Stimulated activated naive CD8-positive, alpha-beta T cell treated with anti-CD3 and anti-CD28 coated beads, Interleukin-15, amount 100 ng/mL, for 72 hours (primary cell): ENCODE measurements around the gene RAD52.
A peak's percentile ranks its signal among the peaks of the same experiment; 100 is the strongest.
"Not testable (repeated sequence)": the region's sequence is repeated elsewhere in the genome, so short reads cannot be mapped to it uniquely, and the experiment has no call there.

Source experiments
- ATAC-seq: fragments of 150-1000 bp; cut with Tn5 transposase; 2 replicates; pipeline ENCODE4 v1.10.0; 2021; ENCODE audit warnings: mild to moderate bottlenecking, moderate library complexity
- DNase-seq, 2 donors: peaks; one replicate each; pipeline ENCODE4 v3.0.0; 2021 to 2022
- H3K27ac Mint-ChIP-seq, 2 donors: one replicate each; pipeline ENCODE4 v1.8.0; 2022; ENCODE audit warnings: mild to moderate bottlenecking in 2 of 2, mixed read lengths in 2 of 2, moderate library complexity in 2 of 2
- H3K27me3 Mint-ChIP-seq: one replicate; pipeline ENCODE4 v1.8.0; 2022; ENCODE audit warnings: mixed read lengths
- H3K4me1 Mint-ChIP-seq: one replicate; pipeline ENCODE4 v1.8.0; 2022; ENCODE audit warnings: mild to moderate bottlenecking, mixed read lengths
- H3K4me3 Mint-ChIP-seq, 2 donors: one replicate each; pipeline ENCODE4 v1.8.0; 2022; ENCODE audit warnings: mild to moderate bottlenecking in 2 of 2, mixed read lengths in 2 of 2, moderate library complexity in 1 of 2
- H3K9me3 Mint-ChIP-seq, 2 donors: one replicate each; pipeline ENCODE4 v1.8.0; 2022; ENCODE audit warnings: mixed read lengths in 2 of 2

RAD52 gene

GRCh38 chr12:943051-943450, 6.4 kb downstream of the RAD52 start:
- DNase-seq (no peak), ATAC-seq (no peak)
- peaks cover 43% of the 10 kb centered on the region for H3K4me1 Mint-ChIP-seq
- H3K27me3 Mint-ChIP-seq: no peaks in the 10 kb centered on the region
- H3K9me3 Mint-ChIP-seq: no peaks in the 10 kb centered on the region
- H3K27ac Mint-ChIP-seq: no peak overlapping the region
- no peak overlapping the region for H3K4me3 Mint-ChIP-seq

- Mint-ChIP-seq H3K4me3 (no peak overlapping the region), H3K4me1 (peaks cover 9% of the 10 kb centered on the region), H3K27ac (peak overlapping the region in 1 of 2 donors; percentile 52), H3K27me3 (no peaks in the 10 kb centered on the region), H3K9me3 (no peaks in the 10 kb centered on the region)
- DNase-seq (no peak), ATAC-seq (no peak)
Observed at GRCh38 chr12:938810-939209, 10.7 kb downstream of the RAD52 start.

- DNase-seq: no peak
- H3K4me1 Mint-ChIP-seq: no peaks in the 10 kb centered on the region
- H3K27me3 Mint-ChIP-seq: no peaks in the 10 kb centered on the region
- no peaks in the 10 kb centered on the region for H3K9me3 Mint-ChIP-seq
- no peak for ATAC-seq
- no peak overlapping the region for H3K4me3 Mint-ChIP-seq
- no peak overlapping the region for H3K27ac Mint-ChIP-seq
Observed at GRCh38 chr12:936377-937345, 12.8 kb downstream of the RAD52 start.

DNA sequence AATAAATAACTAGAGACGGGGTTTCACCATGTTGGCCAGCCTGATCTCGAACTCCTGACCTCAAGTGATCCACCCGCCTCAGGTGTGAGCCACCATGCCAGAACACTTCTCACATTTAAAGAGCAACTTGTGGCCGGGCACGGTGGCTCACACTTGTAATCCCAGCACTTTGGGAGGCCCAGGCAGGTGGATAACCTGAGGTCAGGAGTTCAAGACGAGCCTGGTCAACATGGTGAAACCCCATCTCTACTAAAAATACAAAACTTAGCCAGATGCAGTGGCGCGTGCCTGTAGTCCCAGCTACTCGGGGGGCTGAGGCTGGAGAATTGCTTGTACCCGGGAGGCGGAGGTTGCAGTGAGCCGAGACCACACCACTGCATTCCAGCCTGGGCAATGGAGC, 13.6 kb downstream of the RAD52 start:
- H3K9me3 Mint-ChIP-seq, H3K4me3 Mint-ChIP-seq, H3K27me3 Mint-ChIP-seq, H3K4me1 Mint-ChIP-seq, H3K27ac Mint-ChIP-seq, ATAC-seq, DNase-seq: not testable (repeated sequence)

- ATAC-seq (no peak), DNase-seq (no peak)
- H3K27ac Mint-ChIP-seq: no peak overlapping the region
- H3K27me3 Mint-ChIP-seq: no peaks in the 10 kb centered on the region
- H3K4me1 Mint-ChIP-seq: no peaks in the 10 kb centered on the region
- H3K4me3 Mint-ChIP-seq: no peak overlapping the region
- H3K9me3 Mint-ChIP-seq: no peaks in the 10 kb centered on the region
Observed at GRCh38 chr12:931591-931990, 17.9 kb downstream of the RAD52 start.

DNA sequence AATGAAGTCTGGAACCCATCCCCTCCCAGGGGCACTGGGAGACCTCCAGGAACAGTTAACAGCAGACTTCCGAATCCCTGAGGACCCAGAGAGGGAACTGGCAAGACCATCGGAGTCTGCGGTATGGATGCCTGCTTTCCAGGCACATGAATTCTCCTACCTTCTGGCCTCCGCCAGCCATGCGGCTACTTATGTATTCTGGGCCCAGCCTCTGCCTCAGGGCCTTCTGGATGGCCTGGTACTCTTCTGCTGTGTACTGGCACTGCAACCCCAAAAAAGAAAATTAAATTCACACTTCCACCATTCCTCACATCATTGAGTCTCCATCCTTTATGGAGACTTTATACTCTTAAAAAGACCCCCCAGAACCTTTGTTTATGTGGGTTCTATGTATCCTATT, 18.4 kb downstream of the RAD52 start:
- Mint-ChIP-seq H3K4me3 (no peak overlapping the region), H3K9me3 (no peaks in the 10 kb centered on the region), H3K4me1 (no peaks in the 10 kb centered on the region), H3K27ac (no peak overlapping the region), H3K27me3 (no peaks in the 10 kb centered on the region)
- ATAC-seq (no peak), DNase-seq (no peak)

GRCh38 chr12:926641-927040, 22.9 kb downstream of the RAD52 start:
- H3K4me3 Mint-ChIP-seq: no peak overlapping the region
- H3K27me3 Mint-ChIP-seq: no peaks in the 10 kb centered on the region
- H3K27ac Mint-ChIP-seq: no peak overlapping the region
- H3K9me3 Mint-ChIP-seq: no peaks in the 10 kb centered on the region
- H3K4me1 Mint-ChIP-seq: no peaks in the 10 kb centered on the region
- DNase-seq (no peak), ATAC-seq (no peak)

GRCh38 chr12:922285-922684, 27.2 kb downstream of the RAD52 start:
- no peaks in the 10 kb centered on the region for H3K9me3 Mint-ChIP-seq
- DNase-seq (no peak), ATAC-seq (no peak)
- peak overlapping the region in 1 of 2 donors; percentile 80 for H3K27ac Mint-ChIP-seq
- no peak overlapping the region for H3K4me3 Mint-ChIP-seq
- peaks cover 7% of the 10 kb centered on the region for H3K4me1 Mint-ChIP-seq
- H3K27me3 Mint-ChIP-seq: no peaks in the 10 kb centered on the region

DNA sequence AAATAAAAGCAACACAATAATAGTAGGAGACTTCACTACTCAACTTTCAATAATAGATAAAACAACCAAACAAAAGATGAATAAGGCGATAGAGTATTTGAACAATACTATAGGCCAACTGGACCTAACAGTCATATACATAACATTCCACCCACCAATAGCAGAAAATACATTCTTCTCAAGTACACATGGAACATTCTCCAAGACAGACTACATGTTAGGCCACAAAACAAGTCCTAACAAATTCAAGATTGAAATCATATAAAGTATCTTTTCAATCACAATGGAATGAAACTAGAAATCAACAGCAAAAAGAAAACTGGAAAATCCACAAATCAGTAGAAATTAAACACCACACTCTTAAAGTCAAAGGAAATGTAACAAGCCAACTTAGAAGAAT, 28.8 kb downstream of the RAD52 start:
- no peak for ATAC-seq
- Mint-ChIP-seq H3K4me3 (no peak overlapping the region), H3K27me3 (no peaks in the 10 kb centered on the region), H3K9me3 (no peaks in the 10 kb centered on the region), H3K27ac (peak overlapping the region; percentile 59 to 80), H3K4me1 (peaks cover 20% of the 10 kb centered on the region)
- no peak for DNase-seq

DNA sequence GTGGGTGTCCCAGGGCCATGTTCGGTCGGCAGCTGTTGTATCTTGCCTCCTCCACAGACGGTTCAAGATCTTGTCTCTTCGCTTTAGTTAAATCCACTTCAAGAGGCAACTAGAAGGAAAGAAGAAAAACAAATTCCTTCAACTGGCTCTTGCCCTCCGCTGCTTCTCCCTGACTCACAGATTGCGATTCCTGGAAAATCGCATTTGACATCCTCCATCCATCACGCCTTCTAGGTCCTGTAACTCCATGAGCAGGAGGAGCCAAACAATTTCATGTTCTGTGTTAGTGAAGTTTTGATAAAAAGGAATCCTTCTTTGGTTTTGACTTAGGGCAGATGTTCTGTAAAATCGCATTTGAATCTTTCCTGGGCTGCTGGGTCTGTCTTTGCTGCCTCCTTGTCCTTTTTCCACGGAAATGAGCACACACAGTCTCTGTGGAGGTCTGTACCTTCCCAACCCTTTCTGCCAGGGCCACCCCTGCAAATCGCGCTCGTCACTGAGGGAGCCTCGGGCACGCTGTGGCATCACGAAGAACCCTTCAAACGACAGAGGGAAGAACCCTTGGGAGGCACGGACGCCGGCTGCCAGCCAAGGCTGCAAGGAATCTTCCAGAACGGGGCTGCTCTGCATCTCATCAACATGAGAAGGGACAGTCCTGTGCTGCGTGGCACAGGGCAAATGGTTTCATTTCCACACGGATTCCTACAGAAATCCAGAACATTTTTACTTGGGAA, 32.6 kb downstream of the RAD52 start:
- ATAC-seq (no peak), DNase-seq (no peak)
- Mint-ChIP-seq H3K4me1 (peaks cover 41% of the 10 kb centered on the region), H3K27me3 (no peaks in the 10 kb centered on the region), H3K27ac (peak overlapping the region in 1 of 2 donors; percentile 64), H3K4me3 (no peak overlapping the region), H3K9me3 (no peaks in the 10 kb centered on the region)

DNA sequence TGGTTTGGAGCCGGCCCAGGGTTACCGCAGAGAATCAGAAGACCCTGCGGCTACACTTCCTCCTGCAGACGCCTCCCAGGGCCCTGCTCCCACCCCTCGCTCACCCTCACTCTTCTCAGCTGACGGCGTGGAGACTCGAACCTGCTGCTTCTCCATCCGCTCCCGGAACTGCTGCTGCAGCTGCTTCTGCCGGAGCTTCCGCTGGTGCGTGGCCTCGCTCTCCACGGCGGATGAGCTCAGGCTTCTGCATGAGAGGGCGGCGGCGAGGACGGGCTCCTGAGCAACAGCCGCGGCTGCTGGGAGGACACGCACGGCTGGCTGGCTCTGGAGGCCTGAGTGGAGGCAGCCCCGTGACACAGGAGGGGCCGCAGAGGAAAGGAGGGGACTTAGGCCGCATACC, 33.3 kb downstream of the RAD52 start:
- Mint-ChIP-seq H3K27ac (peak overlapping the region in 1 of 2 donors; percentile 31), H3K4me1 (peaks cover 41% of the 10 kb centered on the region), H3K27me3 (no peaks in the 10 kb centered on the region), H3K9me3 (no peaks in the 10 kb centered on the region), H3K4me3 (peak overlapping the region; percentile 52 to 76)
- DNase-seq (peak in 1 of 2 donors; percentile 23), ATAC-seq (peak; percentile 46)

- no peaks in the 10 kb centered on the region for H3K9me3 Mint-ChIP-seq
- H3K4me3 Mint-ChIP-seq: no peak overlapping the region
- DNase-seq: no peak
- no peaks in the 10 kb centered on the region for H3K27me3 Mint-ChIP-seq
- peak; percentile 70 for ATAC-seq
- peaks cover 34% of the 10 kb centered on the region for H3K4me1 Mint-ChIP-seq
- H3K27ac Mint-ChIP-seq: peak overlapping the region; percentile 61 to 80
Observed at GRCh38 chr12:915090-915489, 34.4 kb downstream of the RAD52 start.

DNA sequence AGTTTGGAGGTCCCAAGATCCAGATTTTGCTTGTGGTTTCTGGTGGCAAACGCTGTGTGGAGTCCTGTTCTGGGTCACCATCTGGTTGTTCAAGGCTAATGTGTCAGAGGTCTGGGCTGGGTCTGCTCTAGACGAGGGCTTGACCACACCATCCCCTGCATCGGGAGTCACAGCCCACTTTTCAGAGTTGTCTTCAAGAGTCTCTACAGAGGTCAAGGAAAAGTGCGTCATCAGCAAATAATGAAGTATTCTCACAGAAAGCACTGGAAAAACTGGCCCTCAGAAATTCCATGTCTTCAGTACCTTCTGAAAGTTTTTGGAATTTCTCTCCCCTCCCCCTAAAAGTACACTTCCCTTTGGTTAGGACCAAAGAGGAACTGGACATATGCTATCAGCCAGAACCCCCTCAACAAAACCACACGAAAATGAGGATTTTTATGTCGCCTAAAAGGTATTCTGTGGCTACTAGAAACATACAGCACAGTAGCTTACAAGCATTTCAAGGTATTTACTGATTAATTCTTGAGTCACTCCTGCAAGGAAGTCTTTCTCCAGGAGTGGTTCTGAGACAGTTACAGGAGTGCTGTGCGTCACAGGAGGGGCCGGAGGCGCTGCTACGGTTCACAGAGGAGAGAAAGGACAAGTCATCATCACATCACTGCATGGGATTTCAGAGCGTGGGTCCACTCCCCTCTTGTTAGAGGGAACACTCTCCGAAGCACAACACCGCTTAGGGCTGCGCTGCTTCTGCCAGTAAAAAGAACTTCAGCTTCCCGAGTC, 35.4 kb downstream of the RAD52 start:
- Mint-ChIP-seq H3K4me3 (no peak overlapping the region), H3K27ac (peak overlapping the region; percentile 63 to 80), H3K9me3 (no peaks in the 10 kb centered on the region), H3K27me3 (no peaks in the 10 kb centered on the region), H3K4me1 (peaks cover 34% of the 10 kb centered on the region)
- ATAC-seq (no peak), DNase-seq (no peak)

DNA sequence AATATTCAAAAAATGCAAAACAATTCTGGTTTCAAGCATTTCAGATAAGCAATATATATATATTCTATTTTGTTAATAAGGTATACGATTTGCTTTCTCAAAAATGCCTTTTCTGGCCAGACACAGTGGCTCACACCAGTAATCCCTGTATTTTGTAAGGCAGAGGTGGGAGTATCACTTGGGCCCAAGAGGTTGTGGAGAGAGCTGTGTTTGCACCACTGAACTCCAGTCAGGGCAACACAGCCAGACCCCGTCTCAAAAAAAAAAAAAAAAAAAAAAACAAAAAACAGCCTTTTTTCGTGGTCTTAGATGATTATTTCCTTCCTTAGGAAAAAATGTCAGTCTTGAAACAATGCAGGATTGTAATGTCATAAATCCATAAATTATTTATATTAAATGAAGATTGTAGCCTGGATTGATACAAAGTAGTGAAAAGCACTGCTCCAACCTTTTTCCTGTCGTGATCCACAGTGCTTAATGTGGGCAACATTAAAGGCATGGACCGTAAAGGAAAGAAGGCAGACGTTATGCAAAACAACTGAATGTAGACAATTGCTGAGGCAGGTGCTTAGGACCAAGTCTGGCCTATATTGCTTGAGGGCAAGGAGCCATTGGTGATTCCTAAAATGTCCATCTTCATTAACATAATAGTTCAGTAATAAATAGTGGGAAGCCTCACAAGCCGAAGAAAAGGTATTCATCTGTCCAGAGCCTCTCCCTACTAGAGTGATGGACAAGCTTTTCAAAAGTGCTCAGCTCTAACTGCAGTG, 36.8 kb downstream of the RAD52 start:
- DNase-seq (no peak), ATAC-seq (no peak)
- Mint-ChIP-seq H3K27ac (peak overlapping the region in 1 of 2 donors; percentile 21), H3K9me3 (no peaks in the 10 kb centered on the region), H3K4me1 (peaks cover 34% of the 10 kb centered on the region), H3K4me3 (no peak overlapping the region), H3K27me3 (no peaks in the 10 kb centered on the region)
